ENCODE results near the gene ZWILCH.
A peak's percentile ranks its signal among the peaks of the same experiment; 100 is the strongest.
"Not testable (repeated sequence)": the region's sequence is repeated elsewhere in the genome, so short reads cannot be mapped to it uniquely, and the experiment has no call there.

ZWILCH gene

DNA sequence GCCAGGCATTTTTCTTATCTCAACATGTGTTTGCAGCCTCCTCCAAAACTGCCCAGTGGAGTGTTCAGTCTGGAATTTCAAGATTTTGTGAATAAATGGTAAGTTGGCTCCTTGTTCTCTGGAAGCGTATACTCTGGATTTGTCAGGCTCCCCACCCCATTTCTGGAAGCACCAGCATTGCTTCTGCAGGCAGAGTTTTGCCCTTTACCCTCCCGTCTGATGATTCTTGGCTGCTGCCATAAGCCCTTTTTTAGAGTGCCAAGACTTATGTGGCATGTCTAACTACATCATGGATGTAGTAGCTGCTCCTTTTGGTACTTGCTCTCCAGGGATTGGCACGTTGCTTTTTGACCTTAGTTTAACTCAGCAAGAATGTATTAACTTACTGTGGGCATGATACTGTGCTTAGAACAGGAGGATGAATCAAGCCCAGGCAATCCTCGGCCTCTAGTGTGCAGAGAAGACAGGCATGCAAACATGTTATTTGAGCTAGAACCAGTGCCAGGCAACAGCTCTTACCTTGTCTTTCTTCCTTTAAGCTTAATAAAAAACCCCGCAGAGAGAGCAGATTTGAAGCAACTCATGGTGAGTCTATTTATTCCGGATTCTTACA, 15.8 kb upstream of the ZWILCH start:
- DNase-seq, result no peak

DNA sequence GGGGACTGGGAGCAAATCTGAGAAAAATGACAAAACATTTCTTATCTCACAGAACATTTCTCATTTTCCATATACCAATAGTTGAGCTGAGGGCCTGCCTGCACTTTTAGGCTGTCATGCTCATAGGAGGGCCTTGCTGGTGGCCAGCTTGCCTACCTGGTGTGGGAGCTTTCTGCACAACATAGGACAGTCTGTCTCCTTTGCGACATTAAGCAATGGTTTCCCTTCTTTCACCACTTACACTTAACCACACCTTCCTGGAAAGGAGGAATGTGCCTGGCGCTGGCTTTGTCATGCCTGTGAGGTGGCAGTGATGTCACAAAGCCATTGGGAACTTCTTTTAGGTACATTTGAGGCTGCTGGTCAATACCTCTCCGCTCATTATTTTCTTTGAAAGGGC, 13.3 kb upstream of the ZWILCH start:
- DNase-seq, result no peak

DNA sequence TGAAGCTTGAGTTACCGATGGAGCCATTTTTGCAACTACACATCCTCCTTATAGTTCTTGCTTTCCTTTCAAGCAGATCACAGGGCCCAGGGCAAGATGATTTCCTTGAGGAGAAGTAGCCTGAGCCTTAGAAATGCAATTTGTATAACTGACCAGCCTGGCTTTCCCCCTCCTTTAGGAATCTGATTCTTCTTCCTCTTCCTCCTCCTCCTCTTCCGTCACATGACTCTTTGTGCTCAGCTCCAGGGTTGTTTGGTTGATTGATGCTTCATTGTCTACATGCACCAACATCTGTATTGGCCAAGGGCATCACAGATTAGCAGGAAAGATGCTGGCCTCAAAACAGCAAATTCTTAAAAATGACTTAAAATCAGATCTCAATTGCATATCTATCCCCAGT, 10.9 kb upstream of the ZWILCH start:
- DNase-seq, result no peak

DNA sequence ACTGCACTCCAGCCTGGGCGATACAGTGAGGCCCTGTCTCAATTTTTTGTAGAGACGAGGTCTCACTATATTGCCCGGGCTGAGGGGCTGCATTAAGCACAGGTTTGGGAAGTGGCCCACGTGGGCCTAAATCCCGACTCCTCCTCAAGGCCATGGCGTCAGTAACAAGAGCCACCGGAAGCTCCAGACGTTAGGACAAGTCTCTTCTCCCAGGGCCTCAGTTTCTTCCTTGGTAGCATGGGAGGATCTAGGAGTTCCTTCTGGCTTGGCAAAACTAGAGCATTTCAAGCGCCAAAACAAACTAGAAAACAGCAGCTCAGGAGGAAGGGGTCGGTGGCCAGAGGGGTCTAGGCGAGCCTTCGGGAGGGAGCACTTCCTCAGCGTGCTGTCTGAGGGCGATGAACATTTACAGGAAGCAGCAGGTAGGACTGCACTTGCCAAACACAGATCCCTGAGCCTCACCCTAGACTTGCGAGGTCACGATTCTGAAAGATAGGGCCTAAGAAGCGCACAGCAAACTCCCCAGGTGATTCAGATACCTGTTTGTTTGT, 8.1 kb upstream of the ZWILCH start:
- DNase-seq, result no peak

DNA sequence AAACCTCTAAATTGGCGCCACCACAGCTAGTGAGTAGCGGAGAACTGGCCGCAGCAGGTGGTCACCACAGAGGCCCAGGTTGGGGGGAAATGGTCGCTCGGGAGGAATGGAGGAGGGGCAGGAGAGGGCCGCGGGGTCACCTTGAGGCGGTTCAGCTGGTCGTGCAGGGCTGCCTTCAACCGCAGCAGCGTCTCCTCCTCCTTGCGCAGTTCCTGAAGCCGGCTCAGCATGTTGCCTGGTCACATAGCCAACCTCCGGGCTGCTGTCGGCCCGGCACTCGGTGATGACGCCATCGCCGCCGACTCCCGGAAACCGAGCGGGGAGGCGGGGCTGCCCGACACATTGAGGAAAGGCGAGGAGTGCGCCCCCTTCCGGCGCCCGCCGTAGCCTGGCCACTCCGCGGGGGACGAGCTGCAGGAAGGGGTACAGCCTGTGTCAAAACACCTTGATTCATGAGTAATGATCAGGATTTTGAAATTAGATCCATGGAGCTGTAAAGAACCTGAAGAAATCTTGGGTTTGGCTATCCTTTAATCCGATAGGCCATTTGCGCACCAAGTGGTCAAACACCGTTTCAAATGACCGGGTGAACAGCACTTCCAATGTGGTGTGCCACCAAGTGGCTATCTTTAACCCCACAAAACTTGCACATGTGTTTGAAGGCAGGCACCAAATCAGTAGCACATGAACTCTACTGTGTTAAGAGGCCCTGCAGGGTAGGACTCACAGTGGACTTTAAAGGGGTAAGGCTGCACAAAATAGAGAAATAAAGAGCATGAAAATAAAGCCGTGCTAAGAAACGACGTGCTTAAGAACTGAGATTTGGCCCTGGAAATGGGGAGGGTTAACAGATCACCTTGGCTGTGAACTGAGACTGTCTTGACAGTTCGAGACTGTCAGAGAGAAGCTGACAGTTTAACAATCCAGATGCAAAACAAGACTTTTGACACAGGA, 7.3 kb upstream of the ZWILCH start, which contains the start of gene SNAPC5:
SNAPC5 (minus strand) TSS at position 261 of the 954 bp plus-strand sequence; CDS start at position 230, 31 bp downstream.
- DNase-seq, result peak; percentile 97

DNA sequence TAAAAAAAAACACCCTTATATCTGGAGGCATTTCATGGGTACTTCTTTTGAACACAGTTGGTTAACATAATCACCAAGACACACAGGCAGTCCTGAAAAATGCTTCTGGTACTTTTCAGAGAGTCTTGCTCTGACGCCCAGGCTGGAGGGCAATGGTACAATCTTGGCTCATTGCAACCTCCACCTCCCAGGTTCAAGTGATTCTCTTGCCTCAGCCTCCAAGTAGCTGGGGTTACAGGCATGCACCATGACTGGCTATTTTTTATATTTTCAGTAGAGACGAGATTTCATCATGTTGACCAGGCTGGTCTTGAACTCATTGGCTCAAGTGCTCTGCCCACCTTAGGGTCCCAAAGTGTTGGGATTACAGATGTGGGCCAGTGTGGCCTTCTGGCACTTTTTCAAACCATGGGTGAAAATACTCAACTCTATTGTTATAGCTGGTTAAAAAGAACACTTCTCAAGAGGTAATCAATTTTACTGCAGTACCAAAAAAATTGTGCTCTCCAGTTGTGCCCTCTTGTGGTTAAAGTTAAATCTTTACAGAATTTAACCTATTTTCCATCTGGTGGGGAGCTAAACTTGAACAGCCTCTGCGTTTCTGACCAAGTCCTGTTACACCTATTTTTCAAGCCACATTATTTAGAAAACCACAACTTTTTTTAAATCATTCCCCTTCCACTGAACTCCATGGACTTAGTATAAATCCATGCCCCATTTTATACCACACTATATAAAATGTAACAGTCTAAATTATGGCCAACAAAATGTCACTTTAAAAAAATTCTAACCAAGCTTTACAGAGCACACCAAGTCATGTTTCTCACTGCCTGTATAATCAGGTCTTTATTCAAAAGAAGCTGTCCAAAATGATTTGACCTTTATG, 6.4 kb upstream of the ZWILCH start:
- DNase-seq, result no peak

DNA sequence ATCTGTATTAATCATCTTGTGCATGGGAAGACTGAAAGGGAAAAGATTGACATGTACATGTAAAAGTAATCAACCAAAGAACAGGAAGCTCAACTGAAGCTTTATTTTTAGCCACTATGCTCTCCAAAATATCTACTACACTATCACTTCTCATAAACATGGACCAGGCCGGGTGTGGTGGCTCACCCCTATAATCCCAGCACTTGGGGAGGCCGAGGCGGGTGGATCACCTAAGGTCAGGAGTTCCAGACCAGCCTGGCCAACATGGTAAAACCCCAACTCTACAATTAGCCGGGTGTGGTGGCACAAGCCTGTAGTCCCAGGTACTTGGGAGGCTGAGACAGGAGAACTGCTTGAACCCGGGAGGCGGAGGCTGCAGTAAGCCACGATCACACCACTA, 4.8 kb upstream of the ZWILCH start:
- DNase-seq, result not testable (repeated sequence)

DNA sequence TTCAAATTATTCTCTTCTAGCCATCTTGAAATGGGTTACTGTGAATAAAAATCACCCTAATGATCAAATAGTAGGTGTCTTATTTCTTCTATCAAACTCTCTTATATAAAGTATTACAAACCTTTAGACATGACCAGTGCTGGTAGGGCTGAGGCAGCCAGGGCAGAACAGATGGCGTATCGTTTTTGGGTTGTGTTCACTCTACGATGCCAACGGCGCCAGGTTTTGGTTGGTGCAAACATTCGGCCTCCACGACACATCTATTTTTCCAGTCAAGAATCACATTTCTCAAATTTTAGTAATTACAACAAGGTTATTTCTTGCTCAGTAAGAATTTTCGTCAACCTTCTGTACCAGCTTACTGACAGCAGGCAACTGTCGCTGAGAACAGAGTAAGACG, 2.6 kb upstream of the ZWILCH start:
- DNase-seq, result no peak

DNA sequence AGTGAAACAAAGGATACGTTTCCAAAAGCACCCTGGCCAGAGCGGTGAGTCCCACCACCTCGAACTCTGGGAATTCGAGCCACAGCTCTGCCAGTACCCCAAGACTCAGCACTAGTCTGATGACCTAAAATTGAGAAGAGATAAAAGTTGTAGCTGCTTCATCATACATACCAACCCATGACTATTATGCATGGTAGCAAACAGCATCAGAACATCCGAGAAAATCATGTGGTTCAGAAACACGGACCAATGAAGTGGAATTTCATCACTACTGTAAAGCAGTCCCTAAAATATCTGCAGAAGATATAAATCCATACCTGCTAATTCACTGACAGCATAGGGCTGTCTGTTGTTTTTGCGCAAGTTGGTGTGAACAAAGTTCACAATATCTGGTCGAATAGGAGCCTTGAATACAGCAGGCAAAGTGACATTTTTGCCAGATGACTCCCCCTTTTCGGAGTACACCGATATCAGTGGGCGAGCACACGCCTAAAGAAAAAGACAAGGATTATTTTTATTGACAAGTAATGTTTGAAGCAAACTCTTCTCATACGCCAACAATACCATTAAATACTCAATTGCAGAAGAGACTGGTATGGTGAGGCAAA, 2.0 kb upstream of the ZWILCH start:
- DNase-seq, result not testable (repeated sequence)

DNA sequence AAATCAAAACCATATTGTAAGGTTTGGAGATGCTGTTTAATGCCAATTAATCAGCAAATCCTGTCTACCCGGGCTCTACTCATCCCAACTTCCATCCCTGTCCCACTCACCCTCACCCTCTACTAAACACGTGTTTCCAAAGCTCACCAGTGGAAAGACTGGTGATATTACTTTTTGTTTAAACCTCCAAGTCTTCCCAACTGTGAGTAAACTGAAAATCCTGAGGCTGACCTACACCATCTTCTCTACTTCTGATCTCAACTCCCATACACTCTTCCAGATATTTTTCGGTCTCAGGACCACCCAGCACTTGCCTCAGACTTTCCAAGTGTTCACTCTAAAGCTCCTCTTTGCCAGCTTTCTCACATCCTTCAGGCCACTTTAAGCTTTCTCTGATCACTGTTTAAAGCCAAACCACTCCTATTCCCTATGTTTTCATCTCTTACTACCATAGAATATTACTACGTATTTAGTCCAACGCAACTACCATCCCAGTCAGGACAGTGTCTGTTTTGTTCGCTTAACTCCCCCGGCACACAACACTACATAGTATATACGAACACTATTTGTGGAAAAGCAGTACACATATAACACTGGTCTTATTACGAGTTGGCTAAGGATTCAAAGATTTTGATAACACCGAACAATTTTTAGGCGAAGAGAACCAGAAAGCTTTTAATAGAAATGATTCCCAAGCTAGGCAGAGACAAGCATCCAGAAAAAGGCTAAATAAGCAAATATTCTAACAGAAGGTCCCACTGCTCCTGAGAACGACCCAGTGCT, 1.2 kb upstream of the ZWILCH start:
- no peak for DNase-seq

DNA sequence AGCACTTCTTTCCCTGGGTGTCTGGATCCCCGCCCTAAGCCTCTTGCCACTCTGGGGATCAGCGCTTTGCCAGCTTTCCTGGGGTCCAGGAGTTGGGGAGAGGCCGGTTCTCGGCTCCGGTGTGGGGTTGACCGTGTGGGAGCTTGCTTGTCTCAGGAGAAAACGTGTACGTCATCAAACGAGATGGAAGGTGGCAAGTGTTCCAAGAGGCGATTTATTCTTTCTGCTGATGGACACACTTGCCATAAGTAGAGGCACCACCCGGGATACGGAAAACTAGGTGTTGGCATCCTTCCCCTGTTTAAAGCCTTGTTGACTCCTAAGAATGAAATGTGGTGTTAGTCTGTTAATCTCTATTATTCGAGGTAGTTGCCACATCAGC, 295 bp downstream of the ZWILCH start:
- no peak for DNase-seq

DNA sequence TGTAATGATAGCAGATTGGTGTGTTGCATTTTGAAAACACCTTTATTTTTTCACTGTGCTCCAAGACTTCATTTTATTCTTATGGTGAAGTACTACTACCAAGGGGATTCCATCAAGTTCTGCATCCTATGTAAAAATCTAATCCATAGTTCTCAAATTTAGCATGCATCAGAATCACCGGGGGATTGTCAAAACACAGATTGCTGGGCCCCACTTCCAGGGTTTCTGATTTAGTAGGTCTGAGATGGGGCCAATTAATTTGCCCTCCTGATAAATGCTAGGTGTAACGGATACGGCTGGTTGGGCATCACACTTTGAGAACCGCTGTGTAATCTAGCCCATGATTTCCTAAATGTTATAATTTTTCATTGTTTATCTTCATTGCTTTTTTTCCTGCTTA, 692 bp downstream of the ZWILCH start:
- DNase-seq, result no peak

DNA sequence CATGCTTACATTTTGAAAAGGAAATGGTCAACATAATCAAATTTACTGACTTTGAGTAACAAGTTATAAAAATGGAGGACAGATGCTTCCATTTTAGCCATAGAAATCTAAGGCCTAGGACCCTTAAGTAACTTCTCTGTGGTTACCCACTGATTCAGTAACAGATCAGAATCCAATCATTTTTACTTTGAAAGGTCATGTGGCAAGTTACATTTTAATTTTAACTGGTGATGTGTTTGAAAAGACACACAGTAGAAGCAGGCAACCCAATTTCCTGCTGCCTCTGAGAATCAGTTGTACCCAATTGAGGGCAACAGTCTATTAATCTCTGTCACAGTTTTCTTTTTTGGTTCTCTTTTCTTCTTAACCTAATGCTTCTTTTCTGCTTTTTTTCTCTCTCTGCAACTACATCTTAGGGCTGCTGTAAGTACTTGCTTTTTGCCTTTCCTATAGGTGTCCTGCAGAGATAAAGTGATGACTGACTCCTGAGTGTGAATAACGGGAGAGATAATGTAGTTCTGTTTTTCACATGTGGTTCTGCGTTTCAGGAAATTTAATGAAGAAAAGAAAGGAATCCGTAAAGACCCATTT, 3.3 kb downstream of the ZWILCH start:
- no peak for DNase-seq

DNA sequence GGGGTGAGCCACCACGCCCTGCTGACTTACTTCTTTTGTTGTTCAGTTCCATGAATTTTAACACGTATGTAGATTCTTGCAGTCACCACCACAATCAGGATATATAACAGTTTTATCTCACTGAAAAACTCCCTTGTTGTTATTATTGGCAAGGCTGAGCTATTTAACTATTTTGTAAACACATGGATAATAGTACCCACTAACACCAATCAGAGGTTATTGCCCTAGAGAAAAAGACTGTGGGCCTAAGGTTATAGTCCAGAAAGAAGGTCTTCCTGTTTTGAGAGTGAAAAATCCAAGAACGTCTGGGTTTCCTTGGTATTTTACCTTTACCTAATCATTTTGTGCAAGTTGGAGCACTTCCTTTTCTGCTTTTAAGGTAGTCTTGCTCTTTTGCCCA, 9.5 kb downstream of the ZWILCH start:
- no peak for DNase-seq

DNA sequence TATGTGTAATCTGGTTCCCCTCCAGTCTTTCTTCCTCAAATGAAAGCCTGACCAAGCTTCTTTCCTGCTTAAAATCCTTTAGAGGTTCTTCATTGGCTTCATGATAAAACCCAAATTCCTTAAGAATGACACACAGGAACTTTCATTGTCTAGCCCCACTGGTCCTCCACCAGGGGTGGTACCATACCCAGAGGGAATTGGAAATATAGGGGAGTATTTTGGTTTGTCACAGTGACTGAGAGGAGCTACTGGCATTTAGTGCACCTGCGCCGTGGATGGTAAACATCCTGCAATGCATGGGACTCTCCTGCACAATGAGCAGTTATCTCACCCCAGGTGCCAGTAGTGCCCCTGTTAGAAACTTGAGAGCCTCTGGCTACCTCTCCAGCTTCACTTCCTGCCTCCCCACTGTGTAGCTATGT, 10.8 kb downstream of the ZWILCH start:
- no peak for DNase-seq

DNA sequence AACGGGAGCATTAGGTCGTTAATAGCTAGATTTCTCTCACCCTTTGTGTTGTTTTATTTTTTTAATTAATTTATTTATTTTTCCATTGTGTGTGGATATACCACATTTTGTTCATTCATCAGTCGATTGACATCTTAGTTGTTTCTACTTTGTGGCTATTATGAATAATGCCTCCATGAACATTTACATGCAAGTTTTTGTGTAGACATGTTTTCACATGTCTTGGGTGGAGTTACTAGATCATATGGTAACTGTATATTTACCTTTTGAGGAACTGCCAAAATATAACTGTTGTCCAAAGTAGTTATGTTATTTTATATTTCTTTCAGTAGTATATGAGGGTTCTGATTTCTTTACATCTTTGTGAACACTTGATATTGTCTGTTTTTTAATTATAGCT, 18.8 kb downstream of the ZWILCH start:
- no peak for DNase-seq

DNA sequence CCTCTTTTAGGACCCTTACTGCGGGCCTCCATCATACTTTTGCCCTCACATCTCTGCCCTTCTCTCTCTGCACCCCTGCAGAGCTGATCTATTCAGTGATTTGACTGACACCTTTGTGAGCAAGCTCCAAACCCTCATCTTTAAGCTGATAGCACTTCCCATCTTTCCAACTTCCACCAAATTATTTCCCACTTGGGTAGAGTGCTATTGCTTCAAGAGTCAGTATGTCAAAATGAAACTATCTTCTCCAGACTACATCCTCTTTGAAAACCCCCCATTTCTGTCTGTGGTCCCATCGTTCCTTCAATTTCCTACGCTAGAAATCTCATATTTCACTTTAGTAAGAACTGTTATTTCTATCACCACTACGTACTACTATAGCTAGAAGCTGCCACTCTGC, 19.7 kb downstream of the ZWILCH start:
- no peak for DNase-seq

DNA sequence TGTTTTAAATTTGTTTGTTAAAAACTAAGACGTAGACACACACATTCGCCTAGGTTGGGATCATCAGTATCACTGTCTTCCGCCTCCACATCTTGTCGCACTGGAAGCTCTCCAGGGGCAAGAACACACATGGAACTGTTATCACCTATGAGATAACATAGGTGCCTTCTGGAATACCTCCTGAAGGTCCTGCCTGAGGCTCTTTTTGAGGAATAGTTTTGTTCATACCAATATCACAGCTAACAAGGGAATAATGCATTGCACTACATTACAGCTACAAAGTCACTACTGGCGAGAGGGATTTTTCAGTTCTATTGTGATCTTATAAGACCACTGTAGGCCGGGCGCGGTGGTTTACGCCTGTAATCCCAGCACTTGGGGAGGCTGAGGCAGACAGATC, 29.9 kb downstream of the ZWILCH start:
- no peak for DNase-seq

DNA sequence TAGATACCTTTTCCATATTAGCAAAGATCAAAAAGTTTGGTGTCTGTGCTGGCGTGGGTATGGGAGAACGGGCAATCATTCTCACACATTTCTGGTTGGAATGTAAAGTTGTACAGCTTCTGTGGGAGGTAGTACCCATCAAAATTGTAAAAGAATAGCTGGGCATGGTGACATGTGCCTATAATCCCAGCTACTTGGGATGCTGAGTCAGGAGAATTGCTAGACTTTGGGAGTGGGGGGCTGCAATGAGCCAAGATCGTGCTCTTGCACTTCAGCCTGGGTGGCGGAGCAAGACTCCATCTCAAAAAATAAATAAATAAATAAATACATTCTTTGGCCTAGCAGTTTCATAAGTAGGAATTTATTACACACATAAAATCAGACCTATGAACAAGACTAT, 37.8 kb downstream of the ZWILCH start:
- DNase-seq, result no peak

DNA sequence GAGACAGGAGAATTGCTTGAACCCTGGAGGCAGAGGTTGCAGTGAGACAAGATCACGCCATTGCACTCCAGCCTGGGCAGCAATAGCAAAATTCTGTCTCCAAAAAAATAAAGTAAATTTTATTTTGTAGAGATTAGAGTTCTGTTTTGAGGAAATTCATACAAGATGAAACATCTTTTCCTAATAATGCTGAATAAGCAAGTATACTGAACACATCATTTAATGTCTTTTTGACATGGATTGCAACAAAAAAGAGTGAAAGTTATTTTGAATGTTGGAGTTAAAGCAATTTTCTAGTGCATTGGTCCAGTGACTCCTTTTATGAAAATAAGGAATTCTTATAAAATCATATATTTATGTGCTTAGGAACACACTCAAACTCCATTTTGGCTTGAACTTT, 40.1 kb downstream of the ZWILCH start:
- DNase-seq, result no peak

DNA sequence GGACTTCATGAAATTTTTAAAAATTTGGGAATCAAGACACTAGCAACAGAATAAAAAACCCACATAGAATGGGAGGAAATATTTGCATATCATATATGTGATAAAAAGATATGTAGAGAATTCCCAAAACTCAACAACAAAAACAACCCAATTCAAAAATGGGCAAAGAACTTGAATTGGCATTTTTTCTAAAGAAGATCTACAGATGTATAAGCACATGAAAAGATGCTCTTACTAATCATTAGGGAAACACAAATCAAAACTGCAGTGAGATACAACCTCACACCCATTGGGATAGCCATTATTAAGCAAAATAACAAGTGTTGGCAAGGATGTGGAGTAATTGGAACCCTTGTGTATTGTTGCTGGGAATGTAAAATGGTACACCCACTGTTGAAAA, 50.6 kb downstream of the ZWILCH start:
- DNase-seq, result no peak
